ENCODE results near the gene DYNC2I2. TPM values are rescaled to one million over a fixed set of nuclear protein-coding genes. Genes with fewer than 3 reads are reported as not detected.

DYNC2I2 gene
- total RNA-seq, 2 donors from 2014 or later: 87.8 to 119 TPM

- no peak for DNase-seq
- H3K36me3 Mint-ChIP-seq (ENCODE audit: low read depth): peaks cover 57% of the 10 kb centered on the region
Observed at GRCh38 chr9:128690684-128691034, 34.0 kb upstream of the DYNC2I2 start.

GRCh38 chr9:128689820-128690683 lies 33.4 kb upstream of the DYNC2I2 start:
- Histone ChIP-seq H3K9ac (ENCODE audit: extremely low read depth, low read length, poor library complexity, severe bottlenecking) (peak overlapping the region; percentile 86), H3K9me3 (ENCODE audit: control insufficient read depth, low read length) (no peaks in the 10 kb centered on the region), H3K27ac (ENCODE audit: low read depth, low read length) (peak overlapping the region; percentile 60), H3K4me3 (ENCODE audit: low read length) (peak overlapping the region; percentile 92), H3K36me3 (ENCODE audit: control insufficient read depth, insufficient read depth, low read length) (peaks cover 52% of the 10 kb centered on the region), H3K27me3 (ENCODE audit: control insufficient read depth, insufficient read depth, low read length, poor library complexity, severe bottlenecking) (no peaks in the 10 kb centered on the region), H3K4me1 (ENCODE audit: control insufficient read depth, insufficient read depth, low read length) (peaks cover 9% of the 10 kb centered on the region)
- no peaks in the 10 kb centered on the region for H3K27me3 Mint-ChIP-seq (ENCODE audit: insufficient read depth)
- peak overlapping the region; percentile 95 for H3K4me3 Mint-ChIP-seq
- WGBS, 2 experiments (ENCODE audit: insufficient coverage in 1 of 2, insufficient read length in 1 of 2): 0% methylated on average over 3 to 82 of the region's 83 CpGs
- peaks cover 55% of the 10 kb centered on the region for H3K36me3 Mint-ChIP-seq (ENCODE audit: low read depth)
- no peaks in the 10 kb centered on the region for H3K9me3 Mint-ChIP-seq
- peak; percentile 82 for DNase-seq
- H3K27ac Mint-ChIP-seq: peak overlapping the region; percentile 93
- H3K4me1 Mint-ChIP-seq: peaks cover 42% of the 10 kb centered on the region
- TF ChIP-seq CTCF (conservative IDR thresholded peaks at IDR 0.05): no peak

More at GRCh38 chr9:128690684-128691034, 34.0 kb upstream of the DYNC2I2 start:
- no peaks in the 10 kb centered on the region for H3K9me3 Mint-ChIP-seq
- H3K36me3 ChIP-seq (ENCODE audit: control insufficient read depth, insufficient read depth, low read length): peaks cover 50% of the 10 kb centered on the region
- no peaks in the 10 kb centered on the region for H3K27me3 Mint-ChIP-seq (ENCODE audit: insufficient read depth)
- no peak for TF ChIP-seq CTCF (conservative IDR thresholded peaks at IDR 0.05)
- 8 to 28% methylated on average over 3 to 5 of the region's 5 CpGs for WGBS, 2 experiments (ENCODE audit: insufficient coverage in 1 of 2, insufficient read length in 1 of 2)
- no peaks in the 10 kb centered on the region for H3K27me3 ChIP-seq (ENCODE audit: control insufficient read depth, insufficient read depth, low read length, poor library complexity, severe bottlenecking)
- peak overlapping the region; percentile 92 for H3K4me3 ChIP-seq (ENCODE audit: low read length)
- peak overlapping the region; percentile 86 for H3K9ac ChIP-seq (ENCODE audit: extremely low read depth, low read length, poor library complexity, severe bottlenecking)
- peaks cover 7% of the 10 kb centered on the region for H3K4me1 ChIP-seq (ENCODE audit: control insufficient read depth, insufficient read depth, low read length)
- H3K9me3 ChIP-seq (ENCODE audit: control insufficient read depth, low read length): no peaks in the 10 kb centered on the region
- H3K27ac ChIP-seq (ENCODE audit: low read depth, low read length): no peak overlapping the region
- H3K4me3 Mint-ChIP-seq: peak overlapping the region; percentile 87
- peak overlapping the region; percentile 93 for H3K27ac Mint-ChIP-seq
- peaks cover 35% of the 10 kb centered on the region for H3K4me1 Mint-ChIP-seq

- H3K27ac Mint-ChIP-seq: no peak overlapping the region
- Histone ChIP-seq H3K27ac (ENCODE audit: low read depth, low read length) (peak overlapping the region; percentile 85), H3K4me1 (ENCODE audit: control insufficient read depth, insufficient read depth, low read length) (peaks cover 11% of the 10 kb centered on the region), H3K9ac (ENCODE audit: extremely low read depth, low read length, poor library complexity, severe bottlenecking) (peak overlapping the region; percentile 64), H3K36me3 (ENCODE audit: control insufficient read depth, insufficient read depth, low read length) (peaks cover 47% of the 10 kb centered on the region), H3K27me3 (ENCODE audit: control insufficient read depth, insufficient read depth, low read length, poor library complexity, severe bottlenecking) (no peaks in the 10 kb centered on the region), H3K9me3 (ENCODE audit: control insufficient read depth, low read length) (no peaks in the 10 kb centered on the region), H3K4me3 (ENCODE audit: low read length) (no peak overlapping the region)
- peak; percentile 81 for DNase-seq
- 0% methylated on average over 11 to 74 of the region's 80 CpGs for WGBS, 2 experiments (ENCODE audit: insufficient coverage in 1 of 2, insufficient read length in 1 of 2)
- no peaks in the 10 kb centered on the region for H3K27me3 Mint-ChIP-seq (ENCODE audit: insufficient read depth)
- H3K4me3 Mint-ChIP-seq: peak overlapping the region; percentile 95
- peaks cover 46% of the 10 kb centered on the region for H3K4me1 Mint-ChIP-seq
- no peak for TF ChIP-seq CTCF (conservative IDR thresholded peaks at IDR 0.05)
- peaks cover 48% of the 10 kb centered on the region for H3K36me3 Mint-ChIP-seq (ENCODE audit: low read depth)
- no peaks in the 10 kb centered on the region for H3K9me3 Mint-ChIP-seq
Observed at GRCh38 chr9:128689293-128689774, 32.7 kb upstream of the DYNC2I2 start.

Data from endodermal cell (in vitro differentiated cells).